NCI-H345 treated with DMSO at 0.1 percent for 48 hours (cell line): ENCODE data around the gene ITPKB.
A peak's percentile ranks its signal among the peaks of the same experiment; 100 is the strongest.

ENCODE experiments used
- DNase-seq: peaks from one replicate; lab custom pipeline; 2025; ENCODE audit not compliant: unreplicated experiment; lab: John Stamatoyannopoulos, UW

Gene ITPKB

GRCh38 chr1:226668173-226668560 is 70.9 kb downstream of the ITPKB start:
- no peak for DNase-seq

GRCh38 chr1:226666692-226667091 is 72.4 kb downstream of the ITPKB start:
- no peak for DNase-seq

- no peak for DNase-seq
Observed at GRCh38 chr1:226666164-226666506, 72.9 kb downstream of the ITPKB start.

GRCh38 chr1:226665505-226666163 is 73.4 kb downstream of the ITPKB start:
- DNase-seq, result no peak

GRCh38 chr1:226664413-226665101 is 74.5 kb downstream of the ITPKB start:
- DNase-seq, result no peak

GRCh38 chr1:226663327-226663704 is 75.8 kb downstream of the ITPKB start:
- DNase-seq, result no peak

GRCh38 chr1:226662642-226663326 is 76.3 kb downstream of the ITPKB start:
- DNase-seq, result no peak

GRCh38 chr1:226661965-226662364 is 77.1 kb downstream of the ITPKB start:
- no peak for DNase-seq

- DNase-seq, result no peak
Observed at GRCh38 chr1:226661271-226661670, 77.8 kb downstream of the ITPKB start.

- peak; percentile 63 for DNase-seq
Observed at GRCh38 chr1:226660410-226661182, 78.5 kb downstream of the ITPKB start.

GRCh38 chr1:226659641-226660040 is 79.4 kb downstream of the ITPKB start:
- no peak for DNase-seq

- DNase-seq, result no peak
Observed at GRCh38 chr1:226659136-226659535, 79.9 kb downstream of the ITPKB start.

GRCh38 chr1:226658546-226659125 is 80.4 kb downstream of the ITPKB start:
- DNase-seq, result no peak

- DNase-seq, result peak; percentile 69
Observed at GRCh38 chr1:226657895-226658545, 81.1 kb downstream of the ITPKB start.

GRCh38 chr1:226656601-226657277 is 82.3 kb downstream of the ITPKB start:
- DNase-seq, result peak; percentile 89

- DNase-seq, result peak; percentile 83
Observed at GRCh38 chr1:226656201-226656600, 82.9 kb downstream of the ITPKB start.

GRCh38 chr1:226655251-226656163 is 83.6 kb downstream of the ITPKB start:
- DNase-seq, result peak; percentile 39

GRCh38 chr1:226654668-226655055 is 84.4 kb downstream of the ITPKB start:
- no peak for DNase-seq

GRCh38 chr1:226654046-226654667 is 84.9 kb downstream of the ITPKB start:
- DNase-seq, result no peak
